ENCODE data around the gene AGXT2. TPM values are rescaled to one million over a fixed set of nuclear protein-coding genes. Genes with fewer than 3 reads are reported as not detected.
"Not testable (repeated sequence)": the region's sequence is repeated elsewhere in the genome, so short reads cannot be mapped to it uniquely, and the experiment has no call there.

AGXT2 gene
- total and polyA plus RNA-seq, 2 donors (not counting 1 experiment from before 2014, with no cell fraction given): not detected

GRCh38 chr5:34978681-34979080 is 69.1 kb downstream of the AGXT2 start:
- Histone ChIP-seq H3K9me3 (ENCODE audit: control insufficient read depth, insufficient read depth, low read depth, low read length) (no peaks in the 10 kb centered on the region), H3K4me2 (ENCODE audit: extremely low read depth, insufficient read depth, low read length) (no peak overlapping the region), H2AFZ (ENCODE audit: low read length) (no peak overlapping the region), H3K9ac (ENCODE audit: insufficient read depth, low read length) (no peak overlapping the region), H3K79me2 (ENCODE audit: control insufficient read depth, insufficient read depth, low read length) (no peaks in the 10 kb centered on the region), H3K27ac (ENCODE audit: insufficient read depth, low read length) (no peak overlapping the region), H3K4me1 (ENCODE audit: control insufficient read depth, extremely low read depth, insufficient read depth, low read length) (no peaks in the 10 kb centered on the region), H3K36me3 (ENCODE audit: control insufficient read depth, insufficient read depth, low read length) (no peaks in the 10 kb centered on the region), H3K27me3 (ENCODE audit: control insufficient read depth, insufficient read depth, low read length) (peaks cover 8% of the 10 kb centered on the region), H4K20me1 (ENCODE audit: control insufficient read depth, extremely low read depth, insufficient read depth, low read length) (no peaks in the 10 kb centered on the region), H3K4me3 (replicated peaks in 1 of 4; ENCODE audit: control extremely low read depth in 1 of 4, insufficient read depth in 1 of 4, low read depth in 3 of 4, low read length in 4 of 4) (no peak overlapping the region)
- TF ChIP-seq EZH2 (IDR thresholded peaks at IDR 0.05; ENCODE audit: low read length, missing control alignments) (no peak), CTCF (conservative IDR thresholded peaks at IDR 0.05 in 1 of 2, IDR thresholded peaks at IDR 0.05 in 1 of 2; ENCODE audit: low read depth in 1 of 2, low read length in 2 of 2) (no peak)
- DNase-seq (ENCODE audit: low read depth in 2 of 2): no peak

GRCh38 chr5:34977934-34978613 is 69.7 kb downstream of the AGXT2 start:
- Histone ChIP-seq H3K27ac (ENCODE audit: insufficient read depth, low read length) (no peak overlapping the region), H4K20me1 (ENCODE audit: control insufficient read depth, extremely low read depth, insufficient read depth, low read length) (no peaks in the 10 kb centered on the region), H3K36me3 (ENCODE audit: control insufficient read depth, insufficient read depth, low read length) (no peaks in the 10 kb centered on the region), H3K9ac (ENCODE audit: insufficient read depth, low read length) (no peak overlapping the region), H3K4me3 (replicated peaks in 1 of 4; ENCODE audit: control extremely low read depth in 1 of 4, insufficient read depth in 1 of 4, low read depth in 3 of 4, low read length in 4 of 4) (no peak overlapping the region), H3K27me3 (ENCODE audit: control insufficient read depth, insufficient read depth, low read length) (peaks cover 8% of the 10 kb centered on the region), H2AFZ (ENCODE audit: low read length) (no peak overlapping the region), H3K9me3 (ENCODE audit: control insufficient read depth, insufficient read depth, low read depth, low read length) (no peaks in the 10 kb centered on the region), H3K4me2 (ENCODE audit: extremely low read depth, insufficient read depth, low read length) (no peak overlapping the region), H3K4me1 (ENCODE audit: control insufficient read depth, extremely low read depth, insufficient read depth, low read length) (no peaks in the 10 kb centered on the region), H3K79me2 (ENCODE audit: control insufficient read depth, insufficient read depth, low read length) (no peaks in the 10 kb centered on the region)
- DNase-seq (ENCODE audit: low read depth in 2 of 2): no peak
- TF ChIP-seq CTCF (conservative IDR thresholded peaks at IDR 0.05 in 1 of 2, IDR thresholded peaks at IDR 0.05 in 1 of 2; ENCODE audit: low read depth in 1 of 2, low read length in 2 of 2): no peak
- no peak for TF ChIP-seq EZH2 (IDR thresholded peaks at IDR 0.05; ENCODE audit: low read length, missing control alignments)

- Histone ChIP-seq H3K27ac (ENCODE audit: insufficient read depth, low read length) (no peak overlapping the region), H3K9ac (ENCODE audit: insufficient read depth, low read length) (no peak overlapping the region)
- TF ChIP-seq CTCF (conservative IDR thresholded peaks at IDR 0.05 in 1 of 2, IDR thresholded peaks at IDR 0.05 in 1 of 2; ENCODE audit: low read depth in 1 of 2, low read length in 2 of 2): no peak
These were observed 71.4 kb downstream of the AGXT2 start for GRCh38 chr5:34976347-34976746.

GRCh38 chr5:34971655-34972054 is 76.1 kb downstream of the AGXT2 start:
- H3K9ac ChIP-seq (ENCODE audit: insufficient read depth, low read length); H3K27ac ChIP-seq (ENCODE audit: insufficient read depth, low read length); H3K27me3 ChIP-seq (ENCODE audit: control insufficient read depth, insufficient read depth, low read length); H3K9me3 ChIP-seq (ENCODE audit: control insufficient read depth, insufficient read depth, low read depth, low read length); H3K79me2 ChIP-seq (ENCODE audit: control insufficient read depth, insufficient read depth, low read length); H3K36me3 ChIP-seq (ENCODE audit: control insufficient read depth, insufficient read depth, low read length); H4K20me1 ChIP-seq (ENCODE audit: control insufficient read depth, extremely low read depth, insufficient read depth, low read length); H2AFZ ChIP-seq (ENCODE audit: low read length); H3K4me2 ChIP-seq (ENCODE audit: extremely low read depth, insufficient read depth, low read length); DNase-seq (ENCODE audit: low read depth in 2 of 2); H3K4me3 ChIP-seq (replicated peaks in 1 of 4; ENCODE audit: control extremely low read depth in 1 of 4, insufficient read depth in 1 of 4, low read depth in 3 of 4, low read length in 4 of 4); H3K4me1 ChIP-seq (ENCODE audit: control insufficient read depth, extremely low read depth, insufficient read depth, low read length): not testable (repeated sequence)

More at GRCh38 chr5:34976347-34976746, 71.4 kb downstream of the AGXT2 start:
- Histone ChIP-seq H4K20me1 (ENCODE audit: control insufficient read depth, extremely low read depth, insufficient read depth, low read length) (no peaks in the 10 kb centered on the region), H3K4me3 (replicated peaks in 1 of 4; ENCODE audit: control extremely low read depth in 1 of 4, insufficient read depth in 1 of 4, low read depth in 3 of 4, low read length in 4 of 4) (no peak overlapping the region), H3K27me3 (ENCODE audit: control insufficient read depth, insufficient read depth, low read length) (peaks cover 8% of the 10 kb centered on the region), H2AFZ (ENCODE audit: low read length) (no peak overlapping the region), H3K36me3 (ENCODE audit: control insufficient read depth, insufficient read depth, low read length) (no peaks in the 10 kb centered on the region), H3K4me2 (ENCODE audit: extremely low read depth, insufficient read depth, low read length) (no peak overlapping the region), H3K4me1 (ENCODE audit: control insufficient read depth, extremely low read depth, insufficient read depth, low read length) (no peaks in the 10 kb centered on the region), H3K9me3 (ENCODE audit: control insufficient read depth, insufficient read depth, low read depth, low read length) (no peaks in the 10 kb centered on the region), H3K79me2 (ENCODE audit: control insufficient read depth, insufficient read depth, low read length) (no peaks in the 10 kb centered on the region)
- DNase-seq (ENCODE audit: low read depth in 2 of 2): no peak

All from fibroblast of lung (primary cell).